Inflammatory macrophage treated with lipopolysaccharide for 1 hour (primary cell): ENCODE data around the gene HPCA.

Experiments
- DNase-seq, 2 donors: peaks; one replicate each; pipeline ENCODE4 v3.0.0-alpha.2; 2020 to 2022

Gene HPCA

GRCh38 chr1:32890516-32891240, 4.4 kb downstream of the HPCA start:
- DNase-seq: no peak

GRCh38 chr1:32891241-32891570, 4.9 kb downstream of the HPCA start:
- no peak for DNase-seq

DNA sequence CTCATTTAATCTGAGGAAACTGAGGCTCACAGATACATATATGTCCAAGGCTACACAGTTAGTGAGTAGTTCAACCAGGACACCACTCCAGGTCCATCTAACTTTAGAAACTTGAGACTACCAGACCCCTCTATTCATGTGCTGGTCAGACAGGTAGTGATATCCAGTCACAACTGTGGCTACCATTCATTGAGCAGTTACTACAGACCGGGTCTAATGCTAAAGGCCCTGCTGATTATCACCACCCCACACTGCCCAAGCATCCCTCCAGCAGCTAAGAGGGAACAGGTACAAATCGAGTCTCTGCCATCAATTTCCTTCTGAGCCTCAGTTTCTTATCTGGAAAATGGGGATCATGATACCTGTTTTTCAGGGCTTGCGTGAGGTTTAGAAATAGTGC, 5.3 kb downstream of the HPCA start:
- DNase-seq: no peak

DNA sequence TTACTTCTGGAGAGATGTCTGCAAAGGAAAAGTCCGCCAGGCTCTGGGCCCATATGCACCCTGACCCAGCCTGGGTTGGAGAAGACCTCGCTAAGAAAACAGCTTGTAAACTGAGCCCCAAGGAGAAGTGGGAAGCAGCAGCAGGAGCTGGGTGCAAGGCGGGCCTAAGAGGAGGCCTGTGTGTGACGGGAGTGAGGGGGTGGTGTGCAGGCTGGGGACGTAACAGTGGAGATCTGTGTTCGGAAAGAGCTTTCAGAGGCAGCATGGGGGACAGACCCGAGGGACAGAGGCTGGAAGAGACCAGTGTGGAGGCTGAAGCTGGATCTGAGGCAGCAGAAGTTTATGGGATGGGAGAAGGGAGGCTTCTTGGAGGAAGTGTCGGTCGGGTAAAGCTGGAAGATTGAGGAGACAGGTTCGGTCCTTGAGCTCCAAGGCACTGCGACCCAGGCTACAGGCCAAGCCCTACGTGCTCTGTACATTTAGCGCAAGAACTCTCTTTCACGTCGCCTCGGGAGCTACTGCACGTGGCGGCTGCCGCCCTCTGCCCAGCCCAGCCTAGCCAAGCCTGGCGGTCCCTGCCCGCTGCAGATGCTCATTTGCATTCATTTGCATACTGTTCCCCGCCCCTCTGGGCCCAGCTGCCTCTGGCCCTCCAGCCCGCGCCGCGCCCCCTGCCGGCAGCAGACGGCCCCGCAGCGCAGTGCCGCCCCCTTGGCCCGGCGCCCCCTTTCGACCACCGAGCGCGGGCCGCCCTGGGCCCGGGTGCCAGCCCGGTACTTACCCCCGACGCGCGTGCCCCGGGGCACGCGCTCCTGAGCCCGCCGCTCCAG, 6.3 kb downstream of the HPCA start:
- no peak for DNase-seq

- DNase-seq: no peak
Observed at GRCh38 chr1:32893198-32894018, 7.1 kb downstream of the HPCA start.

- no peak for DNase-seq
Observed at GRCh38 chr1:32894019-32894600, 7.8 kb downstream of the HPCA start.

GRCh38 chr1:32894681-32895080, 8.4 kb downstream of the HPCA start:
- DNase-seq: no peak

DNA sequence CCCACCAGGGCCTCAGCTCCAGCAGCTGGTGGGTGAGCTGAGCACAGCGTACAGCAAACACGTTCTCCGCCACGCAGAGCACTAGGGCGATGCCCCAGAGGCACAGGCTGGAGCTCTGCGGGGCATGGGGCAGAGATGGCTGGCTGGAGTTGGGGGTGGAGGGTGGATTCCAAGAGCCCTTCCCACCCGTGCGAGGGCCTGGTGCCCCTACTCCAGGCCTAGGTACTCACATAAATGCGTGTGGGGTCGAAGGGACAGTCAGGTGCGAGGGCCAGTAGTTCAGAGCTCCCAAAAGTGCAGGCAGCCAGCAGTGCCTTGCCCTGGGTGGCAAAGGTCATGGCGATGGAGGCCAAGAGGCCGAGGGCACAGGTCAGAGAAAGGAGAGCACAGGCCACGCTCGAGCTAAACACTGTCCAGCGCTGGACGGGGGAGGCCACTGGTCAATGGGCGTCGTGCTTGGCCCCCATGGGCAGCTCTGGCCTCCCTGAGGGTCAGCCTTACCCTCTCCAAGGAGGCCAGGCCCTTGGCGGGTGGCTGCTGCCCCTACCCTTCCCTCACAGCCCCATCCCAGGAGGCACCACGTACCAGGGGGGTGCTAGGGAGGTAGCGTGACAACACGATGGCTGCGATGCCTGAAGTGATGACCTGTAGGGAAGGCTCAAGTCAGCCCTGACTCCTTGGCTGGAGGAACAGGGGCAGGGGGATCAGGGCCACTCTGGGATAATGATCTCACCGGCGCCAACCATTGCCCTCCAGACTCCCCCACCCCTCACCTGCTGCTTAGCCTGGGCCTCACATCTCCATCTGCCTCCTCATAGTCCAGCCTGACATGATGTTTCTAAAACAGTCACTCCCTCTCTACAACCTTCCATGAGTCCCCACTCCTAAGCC, 9.3 kb downstream of the HPCA start:
- DNase-seq: no peak

GRCh38 chr1:32896451-32896850, 10.2 kb downstream of the HPCA start:
- no peak for DNase-seq

GRCh38 chr1:32897082-32898049, 11.1 kb downstream of the HPCA start:
- DNase-seq: no peak

- no peak for DNase-seq
Observed at GRCh38 chr1:32898056-32898455, 11.8 kb downstream of the HPCA start.

DNA sequence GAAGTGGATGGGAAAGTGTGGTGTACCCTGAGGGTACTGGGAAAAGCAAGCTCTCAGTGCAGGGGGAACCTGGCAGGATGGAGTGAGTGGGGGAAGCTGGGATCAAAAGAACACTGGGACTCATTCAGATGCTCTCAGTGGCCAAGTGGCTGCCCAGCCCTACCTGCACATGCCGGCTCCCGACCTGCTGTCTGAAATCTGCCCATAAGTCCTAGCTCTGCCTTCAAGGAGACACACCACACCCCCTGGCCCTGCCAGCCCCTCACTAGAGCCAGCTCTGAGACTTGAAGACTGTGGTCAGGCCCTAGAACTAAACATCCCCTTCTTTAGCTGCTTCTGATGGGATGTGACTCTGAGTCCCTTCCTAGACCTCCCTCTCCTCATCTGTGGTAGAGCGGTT, 12.7 kb downstream of the HPCA start:
- DNase-seq: no peak

DNA sequence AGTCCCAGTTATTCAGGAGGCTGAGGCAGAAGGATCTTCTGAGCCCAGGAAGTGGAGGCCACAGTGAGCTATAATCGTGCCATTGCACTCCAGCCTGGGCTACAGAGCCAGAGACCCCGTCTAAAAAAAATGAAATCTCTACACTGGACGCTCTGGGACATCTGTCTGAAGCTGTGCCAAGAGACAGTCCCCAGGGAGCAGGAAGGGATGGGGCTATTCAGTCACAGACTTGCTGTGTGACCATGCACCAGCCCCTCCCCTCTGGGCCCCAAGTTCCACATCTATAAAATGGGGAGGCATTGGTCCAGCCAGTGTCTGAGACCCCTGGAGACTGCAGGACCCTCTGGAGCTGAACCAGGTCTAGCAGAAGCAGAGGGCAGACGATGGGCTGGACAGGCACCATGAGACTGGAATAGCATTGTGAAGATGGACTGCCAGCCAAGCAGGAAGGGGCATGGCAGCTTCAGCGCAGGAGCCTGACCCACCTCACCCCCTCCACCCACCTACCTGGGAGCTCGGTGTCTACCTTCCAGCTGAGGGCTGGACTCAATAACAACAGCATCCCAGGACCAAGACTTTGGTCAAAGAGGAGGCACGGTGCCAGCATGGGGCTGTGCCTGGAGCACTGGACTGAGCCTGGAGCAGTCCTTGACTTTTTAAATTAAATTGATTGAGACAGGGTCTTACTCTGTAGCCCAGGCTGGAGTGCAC, 13.4 kb downstream of the HPCA start:
- no peak for DNase-seq

DNA sequence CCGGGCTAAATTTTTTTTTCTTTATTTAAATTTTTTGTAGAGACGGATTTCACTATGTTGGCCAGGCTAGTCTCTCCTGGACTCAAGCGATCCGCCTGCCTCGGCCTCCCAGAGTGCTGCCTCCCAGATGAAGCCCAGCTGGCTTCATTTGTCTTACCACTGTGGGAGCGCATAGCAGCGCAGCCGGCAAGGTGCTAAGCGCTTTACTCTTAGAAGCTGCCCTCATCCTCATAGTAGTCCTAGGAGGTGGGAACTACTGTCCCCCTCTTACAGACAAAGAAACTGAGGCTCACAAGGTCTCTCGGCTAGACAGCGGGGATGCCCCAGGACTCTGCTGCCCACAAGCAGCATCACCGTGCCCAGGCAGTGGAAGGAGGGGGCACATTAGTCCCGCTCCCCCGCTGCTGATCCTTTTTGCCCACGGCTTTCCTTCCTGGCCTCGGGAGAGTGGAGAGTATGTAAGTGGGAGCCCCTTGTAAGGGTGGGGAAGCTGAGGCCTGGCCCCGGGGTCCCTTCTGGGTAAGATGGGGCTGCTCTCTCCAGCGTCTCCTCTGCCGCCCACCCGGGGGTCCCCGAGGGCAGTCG, 14.2 kb downstream of the HPCA start:
- no peak for DNase-seq

- no peak for DNase-seq
Observed at GRCh38 chr1:32900956-32901822, 14.9 kb downstream of the HPCA start, which contains the start of gene TMEM54. TSS of gene TMEM54 (minus strand) at chr1:32901389. CDS start at chr1:32901238, 151 bp downstream.

- no peak for DNase-seq
Observed at GRCh38 chr1:32901823-32902534, 15.7 kb downstream of the HPCA start.

DNA sequence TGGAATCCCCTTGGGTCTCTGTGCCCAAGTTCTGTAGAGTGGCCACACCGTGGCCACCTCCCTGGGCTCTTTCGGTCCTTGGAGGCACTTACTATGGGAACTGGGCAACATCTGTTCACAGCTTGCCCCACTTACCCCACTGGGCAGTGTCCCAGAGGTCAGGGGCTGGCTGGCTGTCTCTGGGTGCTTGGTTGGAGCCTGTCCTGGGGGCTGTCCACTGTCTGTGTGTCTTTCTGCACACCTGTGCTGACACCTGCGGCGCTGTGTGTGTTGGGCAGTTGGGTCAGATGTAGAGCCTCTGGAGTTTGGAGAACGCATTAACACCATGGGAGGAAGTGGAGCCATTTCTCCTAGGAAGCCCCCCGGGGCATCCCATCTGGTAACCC, 16.2 kb downstream of the HPCA start:
- no peak for DNase-seq
